GM19395 (cell line): ENCODE results near the gene CMIP.

ENCODE experiments used
- ATAC-seq: cut with Tn5 transposase; IDR thresholded peaks from one replicate; pipeline ENCODE4 v1.9.1; 2021; ENCODE audit warnings: mild to moderate bottlenecking, moderate library complexity; ENCODE audit not compliant: unreplicated experiment

The CMIP gene

DNA sequence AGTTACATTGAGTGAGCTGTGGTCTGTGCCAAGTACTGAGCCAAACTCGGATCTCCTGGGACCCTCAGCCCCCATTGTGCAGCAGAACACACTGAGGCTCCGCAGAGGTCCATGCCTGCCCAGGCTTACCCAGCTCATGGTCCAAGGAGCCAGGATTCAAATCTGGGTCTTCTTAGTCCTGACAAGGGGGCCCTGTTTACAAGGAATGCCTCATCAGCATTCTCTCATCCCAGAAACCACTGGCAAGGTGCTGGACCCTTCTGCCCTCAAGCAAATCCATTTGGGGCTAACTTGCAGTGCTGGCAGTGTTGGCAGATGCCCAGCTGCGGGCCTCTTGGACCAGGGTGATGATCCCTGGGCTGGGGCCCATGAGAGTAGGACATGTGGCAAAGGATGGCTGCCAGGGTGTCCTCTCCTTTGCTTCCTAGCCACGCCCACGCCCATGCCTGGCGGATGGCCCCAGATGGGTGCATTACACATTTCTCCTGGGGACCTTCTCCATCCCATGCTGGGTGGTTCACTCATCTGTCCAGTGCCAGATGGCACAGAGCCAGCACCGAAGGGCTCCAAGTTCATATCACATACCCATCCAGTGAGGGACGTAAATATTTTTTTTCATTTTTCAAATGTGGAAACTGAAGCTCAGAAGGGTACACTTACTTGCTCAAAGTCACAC, 117.7 kb downstream of the CMIP start:
- ATAC-seq = no peak

- ATAC-seq = no peak
These were observed 118.3 kb downstream of the CMIP start for GRCh38 chr16:81562926-81563325.

DNA sequence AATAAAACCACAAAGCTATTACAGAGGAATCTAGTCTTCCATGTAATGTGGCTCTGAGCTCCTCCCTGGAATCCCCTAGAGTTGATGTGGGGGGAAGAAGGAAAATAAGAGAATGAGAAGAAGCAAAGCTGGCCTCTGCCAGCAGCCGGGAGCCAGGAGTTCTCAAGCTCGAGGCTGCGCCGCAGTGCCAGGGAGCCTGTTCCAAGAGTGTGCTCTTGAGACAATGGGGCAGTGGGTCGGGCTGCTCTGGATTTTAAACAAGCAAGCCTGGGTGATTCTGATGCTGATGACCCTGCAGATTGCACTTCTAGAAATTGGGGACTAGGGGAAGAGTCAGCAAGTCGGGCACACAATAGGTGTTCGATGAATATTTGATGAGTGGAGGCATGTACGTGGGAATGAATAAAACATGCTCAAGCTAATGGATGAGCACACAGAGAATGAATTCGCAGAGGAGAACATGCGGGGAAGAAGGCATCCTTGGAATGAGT, 119.9 kb downstream of the CMIP start:
- no peak for ATAC-seq

DNA sequence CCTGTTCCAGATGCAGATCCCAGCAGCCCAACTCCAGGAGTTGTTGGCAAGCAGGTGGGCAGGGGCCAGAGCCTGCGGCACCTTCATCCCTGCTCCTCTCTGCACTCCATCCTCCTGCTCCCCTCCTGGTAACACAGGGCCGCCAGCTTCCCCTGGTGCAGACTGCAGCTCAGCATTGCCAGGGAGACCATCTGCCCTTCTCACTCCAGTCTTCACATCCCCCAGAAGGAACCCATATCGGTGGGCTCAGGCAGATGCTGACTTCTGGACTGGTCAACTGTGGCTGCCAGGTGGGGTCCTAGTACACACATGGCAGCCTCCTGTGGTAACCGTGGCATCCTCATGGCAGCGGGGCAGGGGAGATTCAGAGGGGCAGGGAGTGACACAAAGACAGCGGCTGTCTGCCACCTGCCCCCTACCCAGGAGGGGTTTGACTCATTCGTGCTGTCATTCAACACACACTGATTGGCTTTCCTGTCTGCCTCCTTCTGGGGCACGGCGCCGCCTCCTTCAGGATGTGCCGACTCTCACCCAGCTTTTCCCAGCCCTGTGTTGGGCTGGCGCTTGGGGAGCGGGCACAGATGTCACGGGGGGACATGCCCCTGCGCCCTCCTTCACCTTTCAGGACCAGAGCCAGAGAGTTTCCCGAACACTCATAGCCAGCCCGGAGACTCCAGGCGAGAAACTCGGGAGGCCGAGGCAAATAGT, 120.9 kb downstream of the CMIP start:
- ATAC-seq = no peak

- ATAC-seq = no peak
These were observed 121.7 kb downstream of the CMIP start for GRCh38 chr16:81566086-81567007.

- ATAC-seq = no peak
These were observed 122.5 kb downstream of the CMIP start for GRCh38 chr16:81567087-81567486.

DNA sequence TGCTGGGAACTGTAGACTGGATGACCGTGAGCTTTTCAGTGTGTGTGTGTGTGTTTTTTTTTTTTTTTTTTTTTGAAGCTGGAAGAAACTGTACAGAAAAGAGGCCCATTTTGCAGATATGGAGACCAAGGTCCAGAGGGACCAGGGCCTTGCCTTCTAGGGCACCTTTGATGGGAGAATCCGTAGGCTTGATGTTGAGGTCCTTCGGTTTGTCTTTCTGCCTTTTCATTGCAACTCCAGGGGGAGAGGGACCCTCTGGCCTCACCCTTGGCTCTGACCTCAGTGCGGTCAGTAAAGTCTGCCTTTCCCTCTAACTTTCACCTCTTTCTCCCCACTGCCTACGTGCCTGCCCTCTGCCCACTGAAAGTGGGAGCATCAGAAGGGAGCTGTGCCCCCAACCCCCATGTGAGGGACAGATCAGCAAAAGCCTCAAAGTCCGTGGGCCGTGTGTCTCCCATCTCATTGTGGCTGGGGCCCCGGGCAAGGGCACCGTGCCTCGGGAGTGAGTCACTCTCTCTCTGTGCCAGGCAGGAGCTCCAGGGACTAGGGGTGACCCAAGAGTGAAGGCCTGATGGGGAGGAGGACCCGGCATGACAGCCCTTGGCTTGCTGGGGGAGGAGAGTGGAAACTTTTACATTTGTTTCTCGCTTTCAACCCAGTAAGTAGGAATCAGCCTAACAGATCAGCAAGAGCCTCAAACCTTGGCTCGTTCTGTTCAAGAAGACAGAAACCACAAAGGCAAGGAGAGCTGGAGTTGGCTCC, 123.6 kb downstream of the CMIP start:
- no peak for ATAC-seq

DNA sequence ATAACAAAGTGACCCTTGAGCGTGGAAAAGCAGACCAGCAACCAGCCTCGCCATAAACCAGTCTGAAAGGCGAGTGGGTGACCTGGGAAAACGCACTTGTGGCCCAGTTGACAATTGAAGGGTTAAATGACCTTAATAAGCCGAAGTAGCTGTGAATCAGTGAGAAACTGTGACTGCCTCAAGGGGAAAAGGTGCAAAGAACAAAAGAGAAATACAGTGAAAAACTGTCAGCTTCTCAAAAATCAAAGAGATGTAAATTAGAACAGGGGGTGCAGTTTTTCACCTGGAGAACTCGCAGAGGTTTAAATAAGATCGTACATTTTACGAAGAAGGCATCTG, 124.1 kb downstream of the CMIP start:
- ATAC-seq = no peak

- ATAC-seq = no peak
These were observed 124.9 kb downstream of the CMIP start for GRCh38 chr16:81569361-81570034.

- no peak for ATAC-seq
These were observed 125.7 kb downstream of the CMIP start for GRCh38 chr16:81570151-81570846.

- ATAC-seq = no peak
These were observed 126.6 kb downstream of the CMIP start for GRCh38 chr16:81571175-81571574.

DNA sequence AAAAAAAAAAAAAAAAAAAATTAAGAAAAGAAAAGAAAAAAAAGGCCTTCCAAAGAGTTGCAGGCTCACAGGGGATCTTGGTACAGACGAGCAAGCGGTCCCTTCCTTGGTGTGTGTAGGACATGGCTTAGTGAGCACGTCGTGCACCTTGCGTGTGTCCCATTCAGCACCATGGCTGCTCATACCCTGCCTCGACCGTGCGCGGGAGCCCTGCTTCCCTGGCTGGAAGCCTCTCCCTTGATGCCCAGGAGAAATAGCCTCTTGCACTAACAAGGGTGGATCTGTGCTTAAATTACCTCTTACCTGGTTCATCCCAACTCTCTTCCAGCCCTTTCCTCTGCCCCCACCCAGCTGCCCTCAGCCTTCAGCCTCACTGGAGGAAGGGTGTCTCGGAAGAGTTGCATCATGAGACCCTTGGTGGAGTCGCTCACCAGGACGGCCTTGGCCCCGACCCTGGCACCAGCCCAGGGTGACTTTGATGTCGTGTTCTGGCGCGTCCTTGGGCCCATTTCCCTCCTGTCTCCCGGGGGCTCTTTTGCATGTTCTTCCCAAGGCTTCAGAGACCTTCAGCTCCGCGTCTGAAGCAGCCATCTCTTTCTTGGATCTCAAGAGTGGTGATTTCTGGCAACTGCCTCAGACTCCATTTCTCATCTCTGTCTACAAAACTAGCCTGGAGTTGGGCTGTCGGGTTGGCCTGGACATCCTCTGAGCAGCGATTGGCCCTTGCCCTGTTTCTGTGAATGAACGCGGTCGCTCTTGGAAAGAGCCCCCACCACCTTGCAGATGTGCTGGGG, 127.2 kb downstream of the CMIP start:
- ATAC-seq = no peak

DNA sequence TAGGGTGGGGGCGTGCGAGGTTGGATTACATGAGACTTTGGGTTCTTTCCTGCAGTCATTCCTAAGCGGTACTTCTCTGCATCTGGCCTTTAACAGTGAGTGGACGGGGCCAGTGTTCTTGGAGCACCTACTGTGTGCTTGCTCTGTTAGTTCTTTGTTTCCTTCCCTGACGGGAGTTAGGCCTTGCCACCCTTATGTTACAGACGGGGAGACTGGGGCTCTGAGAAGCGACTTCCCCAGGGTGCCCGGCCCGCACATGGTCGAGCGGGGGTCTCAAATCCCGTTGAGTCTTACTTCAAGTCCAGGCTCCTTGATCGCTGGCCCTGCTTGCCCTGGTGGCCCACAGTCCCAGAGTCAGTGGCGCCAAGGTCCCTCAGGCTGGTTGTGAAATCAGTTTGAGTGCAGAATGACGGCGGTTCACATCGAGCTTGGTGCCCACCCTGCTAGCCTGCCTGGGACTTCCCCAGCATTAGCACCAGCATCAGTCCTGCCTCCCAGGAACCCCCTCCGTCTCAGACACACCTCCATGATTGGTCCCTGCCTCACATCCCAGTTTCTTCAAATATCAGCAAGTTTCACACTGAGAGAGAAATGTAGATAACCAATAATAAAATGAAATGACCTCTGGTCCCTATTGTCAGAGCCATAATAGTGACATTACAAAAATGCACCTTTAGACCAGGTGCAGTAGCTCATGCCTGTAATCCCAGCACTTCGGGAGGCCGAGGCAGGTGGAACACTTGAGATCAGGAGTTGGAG, 128.0 kb downstream of the CMIP start:
- ATAC-seq = no peak

DNA sequence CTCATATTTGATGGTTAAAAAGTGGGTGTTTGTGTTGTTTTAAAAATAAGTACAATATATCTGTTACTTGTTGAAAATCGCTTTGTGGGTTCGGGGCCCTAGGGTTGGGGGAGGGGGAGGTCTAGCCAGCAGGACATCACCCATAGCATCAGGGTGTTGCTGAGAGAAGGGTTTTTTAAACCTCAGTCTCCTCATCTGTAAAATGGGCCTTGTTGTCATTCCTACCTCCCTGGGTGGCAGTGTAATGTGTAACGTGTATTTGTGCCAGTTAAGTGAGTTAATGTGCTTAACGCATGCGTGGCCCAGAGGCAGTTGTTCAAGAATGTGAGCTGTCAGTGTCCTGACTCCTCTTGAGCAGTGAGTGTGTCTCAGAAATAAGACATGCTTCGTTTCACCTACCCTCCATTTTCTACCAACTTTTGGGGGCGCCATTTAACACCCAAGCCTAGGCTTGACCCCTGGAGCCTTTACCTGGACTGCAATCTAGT, 129.0 kb downstream of the CMIP start:
- ATAC-seq = no peak

GRCh38 chr16:81574168-81574567, 129.6 kb downstream of the CMIP start:
- ATAC-seq = no peak

DNA sequence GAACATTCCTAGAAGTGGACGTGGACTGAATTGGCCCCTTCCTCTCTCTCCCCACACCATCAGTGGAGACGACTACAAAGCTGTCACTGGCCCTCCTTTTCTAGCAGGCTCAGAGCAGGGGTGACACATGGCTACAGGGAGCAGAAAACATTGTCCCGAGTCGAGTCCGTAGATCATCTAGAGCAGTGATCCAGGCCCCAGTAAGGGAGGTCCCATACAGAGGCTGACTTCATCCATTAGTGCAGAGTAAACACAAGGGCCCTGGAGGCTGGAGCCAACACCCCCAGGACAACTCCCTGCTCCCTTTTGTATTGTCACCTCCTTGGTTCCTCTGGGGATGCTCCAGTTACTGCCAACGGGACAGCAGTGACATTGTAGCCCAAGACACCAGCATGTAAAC, 130.7 kb downstream of the CMIP start:
- ATAC-seq = no peak

GRCh38 chr16:81575834-81576233, 131.2 kb downstream of the CMIP start:
- ATAC-seq = no peak

- ATAC-seq = no peak
These were observed 132.1 kb downstream of the CMIP start for GRCh38 chr16:81576696-81577095.
